NCI-H2227 (cell line): Measurements from ENCODE around the gene HLA-F.

Experiments
- DNase-seq: peaks from one replicate; lab custom pipeline; 2025; ENCODE audit not compliant: unreplicated experiment; lab: John Stamatoyannopoulos, UW

Gene HLA-F

DNA sequence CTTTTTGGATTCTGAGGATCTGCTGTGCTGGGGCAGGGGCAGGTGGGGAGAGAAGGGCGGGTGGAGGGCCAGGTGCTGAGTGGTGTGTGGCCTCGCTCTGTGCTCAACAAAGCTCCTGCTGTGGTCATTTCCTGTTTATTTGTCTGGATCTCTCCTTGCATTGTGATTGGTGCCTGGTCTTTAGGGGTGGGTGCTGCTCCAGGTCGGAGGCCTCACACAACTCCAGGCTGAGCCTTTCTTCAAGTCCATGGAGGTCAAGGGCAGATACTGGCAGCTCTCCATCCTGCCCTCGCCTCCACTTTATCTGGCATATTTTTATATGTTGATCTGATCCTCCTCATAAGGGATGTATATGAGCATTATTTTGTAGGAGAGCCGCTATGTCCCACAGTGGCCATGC is 36.2 kb downstream of the HLA-F start:
- no peak for DNase-seq

DNA sequence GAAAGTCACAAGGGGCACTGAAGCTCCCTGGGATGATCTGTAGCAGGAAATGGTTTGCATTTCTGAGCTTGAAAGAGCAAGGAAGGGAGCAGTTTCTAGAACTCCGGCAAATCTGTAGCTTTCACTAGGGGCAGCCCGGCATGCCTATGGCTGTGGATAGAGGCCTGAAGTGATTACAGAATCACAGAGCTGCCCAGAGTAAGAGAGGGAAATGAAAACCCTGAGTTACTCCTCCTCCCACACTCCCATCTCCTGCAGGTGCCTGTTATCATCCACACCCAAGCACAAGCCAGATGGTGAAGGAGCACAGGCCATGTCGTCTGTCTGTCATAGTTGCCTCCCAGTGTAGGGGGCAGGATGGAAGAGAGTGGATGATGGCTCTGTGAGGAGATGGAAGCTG is 37.1 kb downstream of the HLA-F start:
- DNase-seq: no peak

DNA sequence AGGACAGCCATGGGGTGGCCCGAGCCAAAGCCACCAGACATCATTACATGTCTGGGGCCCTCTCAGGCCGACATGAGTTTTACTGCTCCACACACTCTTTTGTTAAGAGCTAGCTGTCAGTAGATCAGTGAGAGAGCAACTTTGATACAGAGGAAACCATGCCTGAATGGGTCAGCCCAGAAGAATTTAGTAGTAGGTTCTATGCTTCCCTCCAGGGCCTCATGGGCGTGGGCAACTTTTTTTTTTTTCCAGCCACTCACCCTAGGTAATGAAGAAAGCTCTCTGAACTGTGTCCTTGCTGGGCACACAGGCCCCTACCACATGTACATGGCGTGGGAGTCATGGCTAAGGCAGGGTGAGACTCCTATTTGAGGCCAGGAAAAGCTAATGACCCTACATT is 38.8 kb downstream of the HLA-F start:
- DNase-seq: no peak

DNA sequence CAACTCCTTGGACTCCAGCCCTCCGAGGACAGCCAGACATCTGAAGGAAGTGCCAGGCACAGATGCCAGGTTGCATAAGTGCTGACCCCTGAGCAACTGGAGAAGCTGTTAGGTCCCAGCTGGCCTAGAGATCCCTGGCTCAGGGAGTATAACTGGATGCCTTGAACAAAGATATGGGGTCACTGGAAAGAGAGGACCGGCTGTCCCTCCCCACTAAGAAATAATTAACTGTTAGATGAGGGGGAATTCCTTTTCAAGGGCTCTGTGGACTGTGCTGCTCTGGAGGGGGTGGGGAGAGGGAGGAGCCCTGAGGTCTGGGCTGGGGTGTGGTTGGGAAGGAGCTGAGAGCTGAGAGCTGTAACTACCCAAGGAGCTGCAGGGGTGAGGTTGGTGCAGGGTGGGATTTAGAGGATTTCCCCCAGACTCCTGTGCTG is 39.6 kb downstream of the HLA-F start:
- no peak for DNase-seq

DNA sequence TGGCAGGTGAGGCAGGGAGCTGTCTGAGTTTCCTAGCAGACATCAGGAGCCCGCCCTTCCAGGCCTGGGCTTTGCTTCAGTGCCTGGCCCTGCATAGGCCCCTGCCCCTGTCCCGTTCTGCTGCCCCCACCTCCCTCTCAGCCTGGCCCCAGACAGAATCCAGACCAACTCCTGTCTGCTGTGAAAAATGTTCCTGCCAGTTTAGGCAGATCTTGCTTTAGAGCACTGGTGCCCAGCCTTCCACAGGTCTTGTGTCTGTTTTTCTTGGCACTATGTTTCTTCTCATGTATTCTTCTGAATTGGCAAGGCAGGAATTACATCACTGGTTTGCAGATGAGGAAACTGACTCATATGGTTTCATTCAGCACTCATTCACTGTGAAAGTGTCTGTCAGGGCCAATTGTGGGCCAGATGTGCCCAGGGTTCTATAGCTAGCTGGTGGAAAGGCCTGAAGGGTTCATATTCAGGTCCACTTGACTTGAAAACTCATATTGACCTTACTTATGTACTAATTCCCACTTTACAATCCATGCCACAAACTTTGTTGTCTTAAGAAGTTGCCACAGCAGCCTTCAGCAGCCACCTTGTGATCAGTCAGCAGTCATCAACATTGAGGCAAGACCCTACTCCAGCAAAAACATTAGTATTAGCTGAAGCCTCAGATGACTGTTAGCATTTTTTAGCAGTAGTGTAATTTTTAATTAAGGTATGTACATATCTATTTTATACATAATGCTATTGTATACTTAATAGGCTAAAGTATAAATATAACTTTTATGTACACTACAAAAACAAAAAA is 40.5 kb downstream of the HLA-F start:
- DNase-seq: no peak

DNA sequence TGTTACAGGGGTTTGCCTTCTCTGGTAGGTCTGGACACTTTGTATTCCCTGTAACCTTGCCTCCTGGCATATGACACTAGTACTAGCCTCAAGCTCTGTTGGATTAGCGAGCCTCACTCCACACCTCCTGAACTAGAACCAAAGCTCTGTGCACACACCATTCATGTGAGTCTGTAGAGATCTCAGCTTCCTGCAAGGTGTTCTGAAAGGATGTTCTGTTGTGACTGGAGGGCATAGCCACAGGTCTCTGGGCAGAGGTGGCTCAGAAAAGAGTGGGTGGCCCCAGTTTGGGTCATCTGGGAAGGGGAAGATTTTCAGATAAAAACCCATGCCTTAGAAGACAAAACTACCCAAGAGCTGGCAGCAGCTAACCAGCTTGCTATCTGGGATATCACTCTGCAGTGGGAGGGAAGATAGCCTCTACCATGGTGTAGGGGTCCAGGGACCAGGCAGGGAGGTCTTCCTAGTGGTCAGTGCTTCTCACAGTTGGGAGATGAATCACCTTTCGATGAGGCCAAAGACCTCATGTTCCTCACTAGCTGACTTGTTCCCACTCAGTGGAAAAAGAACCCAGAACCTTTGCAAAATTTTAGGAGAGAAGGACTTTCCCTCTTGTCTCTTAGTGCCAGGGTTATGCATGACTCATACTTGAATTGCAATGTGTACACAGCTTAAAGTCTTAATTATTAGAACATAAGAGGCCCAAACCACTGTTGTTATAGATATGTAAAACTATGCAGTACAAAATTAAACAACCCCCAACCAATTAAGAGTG is 41.4 kb downstream of the HLA-F start:
- DNase-seq: no peak

DNA sequence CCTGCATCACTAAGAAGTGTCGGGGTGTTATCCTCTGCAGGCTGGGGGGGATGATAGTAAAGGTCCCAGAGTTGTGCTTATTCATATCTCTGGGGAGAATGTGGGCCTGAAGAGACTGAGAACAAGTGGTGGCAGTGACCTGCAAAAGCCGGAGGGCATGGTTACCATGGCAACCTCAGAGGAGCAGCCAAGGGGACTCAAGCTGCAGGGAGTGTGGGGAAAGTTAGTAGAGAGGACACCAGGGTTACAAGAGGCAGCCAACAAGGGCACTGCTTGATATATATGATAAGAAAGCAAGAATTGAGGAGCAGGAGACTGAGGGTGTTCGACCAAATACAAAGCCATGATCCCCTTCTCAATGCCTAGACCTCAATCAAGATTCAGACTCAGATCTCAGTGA is 46.1 kb downstream of the HLA-F start:
- peak; percentile 30 for DNase-seq

DNA sequence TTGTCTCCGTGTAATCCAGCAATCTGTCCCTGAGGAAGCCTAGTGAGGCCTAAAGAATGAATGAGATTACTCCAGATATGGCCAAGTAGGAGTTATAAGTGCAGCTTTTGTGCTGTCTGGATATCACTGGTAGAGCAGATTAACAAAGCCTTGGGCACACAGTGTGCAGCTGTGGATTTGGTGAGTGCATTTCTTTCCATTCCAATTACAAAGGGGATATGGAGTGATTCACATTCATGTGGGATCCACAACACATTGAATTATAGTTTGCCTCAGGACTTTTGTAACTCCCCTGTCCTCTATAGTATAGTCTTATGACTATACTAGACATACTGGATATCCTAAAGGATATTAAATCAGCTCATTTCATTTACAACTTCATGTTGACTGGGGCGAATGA is 47.1 kb downstream of the HLA-F start:
- DNase-seq: no peak

DNA sequence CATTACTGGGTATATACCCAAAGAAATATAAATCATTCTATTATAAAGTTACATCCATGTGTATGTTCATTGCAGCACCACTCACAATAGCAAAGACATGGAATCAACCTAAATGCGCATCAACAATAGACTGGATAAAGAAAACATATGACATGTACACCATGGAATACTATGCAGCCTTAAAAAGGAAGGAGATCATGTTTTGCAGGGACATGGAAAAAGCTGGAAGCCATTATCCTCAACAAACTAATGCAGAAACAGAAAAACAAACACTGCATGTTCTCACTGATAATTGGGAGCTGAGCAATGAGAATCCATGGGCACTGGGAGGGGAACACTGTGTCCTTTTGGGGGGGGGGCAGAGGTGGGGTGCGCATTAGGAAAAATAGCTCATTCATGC is 53.5 kb downstream of the HLA-F start:
- DNase-seq: no peak
